Measurements from ENCODE around the gene HOXA9. TPM values are rescaled to one million over a fixed set of nuclear protein-coding genes. Genes with fewer than 3 reads are reported as not detected.

Gene HOXA9
- total RNA-seq, 1 donor from 2014 or later = 1.2 TPM

GRCh38 chr7:27191161-27191731, 25.9 kb upstream of the HOXA9 start:
- Histone ChIP-seq H3K27ac (no peak overlapping the region), H3K9me3 (no peaks in the 10 kb centered on the region), H3K36me3 (no peaks in the 10 kb centered on the region), H3K4me1 (peaks cover 32% of the 10 kb centered on the region), H3K27me3 (peaks cover 100% of the 10 kb centered on the region), H3K4me3 (no peak overlapping the region)
- TF ChIP-seq CTCF (IDR thresholded peaks at IDR 0.05) = no peak
- DNase-seq (peak; percentile 46), ATAC-seq (no peak)
- intact Hi-C loops (cut with DNase I) = no loop called here

GRCh38 chr7:27189997-27190748, 24.8 kb upstream of the HOXA9 start:
- Histone ChIP-seq H3K4me1 (peaks cover 39% of the 10 kb centered on the region), H3K9me3 (no peaks in the 10 kb centered on the region), H3K36me3 (no peaks in the 10 kb centered on the region), H3K27me3 (peaks cover 100% of the 10 kb centered on the region), H3K4me3 (no peak overlapping the region), H3K27ac (no peak overlapping the region)
- ATAC-seq (no peak), DNase-seq (no peak)
- intact Hi-C loops (cut with DNase I) = no loop called here
- TF ChIP-seq CTCF (IDR thresholded peaks at IDR 0.05) = no peak

GRCh38 chr7:27189295-27189996, 24.1 kb upstream of the HOXA9 start:
- TF ChIP-seq CTCF (IDR thresholded peaks at IDR 0.05) = no peak
- H3K4me1 ChIP-seq = peaks cover 39% of the 10 kb centered on the region
- peak overlapping the region; percentile 25 for H3K4me3 ChIP-seq
- DNase-seq = peak; percentile 57
- intact Hi-C loops (cut with DNase I) = no loop called here
- ATAC-seq = no peak
- H3K36me3 ChIP-seq = no peaks in the 10 kb centered on the region
- H3K27ac ChIP-seq = no peak overlapping the region
- no peaks in the 10 kb centered on the region for H3K9me3 ChIP-seq
- peaks cover 100% of the 10 kb centered on the region for H3K27me3 ChIP-seq

- intact Hi-C loops (cut with DNase I) = no loop called here
- Histone ChIP-seq H3K4me3 (peak overlapping the region; percentile 25), H3K27me3 (peaks cover 100% of the 10 kb centered on the region), H3K4me1 (peaks cover 45% of the 10 kb centered on the region), H3K27ac (no peak overlapping the region), H3K36me3 (no peaks in the 10 kb centered on the region), H3K9me3 (no peaks in the 10 kb centered on the region)
- DNase-seq = peak; percentile 67
- no peak for ATAC-seq
- TF ChIP-seq CTCF (IDR thresholded peaks at IDR 0.05) = no peak
Observed at GRCh38 chr7:27188386-27189294, 23.3 kb upstream of the HOXA9 start.

Data from upper lobe of right lung (tissue), 1 donor.